SKM-1 treated with dmso at 0.1 percent for 144 hours (cell line): ENCODE results near the gene DECR2.

Experiments
- DNase-seq: peaks from one replicate; lab custom pipeline; 2025; ENCODE audit not compliant: unreplicated experiment; lab: John Stamatoyannopoulos, UW

Gene DECR2

DNA sequence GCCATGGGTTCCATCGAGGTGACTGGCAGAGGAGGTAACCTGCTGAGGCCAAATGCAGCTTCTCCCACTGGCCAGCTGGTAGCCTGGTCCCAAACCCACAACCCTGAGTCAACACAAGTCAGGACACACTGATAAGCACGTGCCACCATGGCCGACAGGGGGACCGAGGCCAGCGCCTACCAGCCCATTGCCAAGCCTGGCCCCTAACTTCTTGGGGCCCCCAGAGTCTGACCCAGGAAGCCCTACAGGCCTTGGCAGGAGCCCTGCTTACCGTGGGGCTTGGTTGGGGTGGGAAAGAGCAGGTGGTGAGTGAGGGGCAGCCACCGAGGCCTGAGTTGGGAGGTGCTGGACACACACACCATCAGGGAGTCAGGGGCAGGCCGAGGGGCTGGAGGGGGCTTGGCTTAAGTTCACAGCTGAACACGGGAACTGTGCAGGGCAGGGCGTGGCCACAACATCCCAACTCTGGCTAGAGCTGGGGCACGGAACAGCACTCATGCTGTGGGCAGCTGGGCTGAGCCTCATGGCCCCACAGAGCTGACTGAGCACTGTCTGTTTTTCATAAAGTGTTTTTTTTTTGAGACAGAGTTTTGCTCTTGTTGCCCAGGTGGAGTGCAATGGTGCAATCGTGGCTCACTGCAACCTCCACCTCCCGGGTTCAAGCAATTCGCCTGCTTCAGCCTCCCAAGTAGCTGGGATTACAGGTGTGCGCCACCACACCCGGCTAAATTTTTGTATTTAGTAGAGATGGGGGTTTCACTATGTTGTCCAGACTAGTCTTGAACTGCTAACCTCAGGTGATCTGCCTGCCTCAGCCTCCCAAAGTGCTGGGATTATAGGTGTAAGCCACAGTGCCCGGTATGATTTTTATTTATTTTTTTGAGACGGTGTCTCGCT is 36.8 kb upstream of the DECR2 start:
- no peak for DNase-seq

DNA sequence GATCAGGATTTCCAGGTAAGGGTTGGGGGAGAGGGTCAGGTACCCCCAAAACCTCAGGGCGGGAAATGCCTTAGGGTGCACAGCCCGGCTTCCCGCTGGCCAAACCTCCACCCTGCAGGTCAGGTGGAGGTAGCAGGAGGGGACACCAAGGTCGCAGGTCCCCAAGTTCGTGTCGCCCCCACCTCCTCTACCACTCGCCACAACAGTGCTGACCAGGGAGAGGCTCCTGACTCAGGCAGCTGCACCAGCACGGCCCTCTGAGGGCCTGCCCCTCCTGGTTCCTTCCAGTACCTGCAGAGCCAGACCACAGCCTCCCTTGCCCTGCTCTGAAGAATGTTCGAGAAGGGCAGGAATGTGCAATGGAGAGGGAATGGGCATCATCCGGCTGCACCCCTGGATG is 35.2 kb upstream of the DECR2 start:
- DNase-seq, result no peak

DNA sequence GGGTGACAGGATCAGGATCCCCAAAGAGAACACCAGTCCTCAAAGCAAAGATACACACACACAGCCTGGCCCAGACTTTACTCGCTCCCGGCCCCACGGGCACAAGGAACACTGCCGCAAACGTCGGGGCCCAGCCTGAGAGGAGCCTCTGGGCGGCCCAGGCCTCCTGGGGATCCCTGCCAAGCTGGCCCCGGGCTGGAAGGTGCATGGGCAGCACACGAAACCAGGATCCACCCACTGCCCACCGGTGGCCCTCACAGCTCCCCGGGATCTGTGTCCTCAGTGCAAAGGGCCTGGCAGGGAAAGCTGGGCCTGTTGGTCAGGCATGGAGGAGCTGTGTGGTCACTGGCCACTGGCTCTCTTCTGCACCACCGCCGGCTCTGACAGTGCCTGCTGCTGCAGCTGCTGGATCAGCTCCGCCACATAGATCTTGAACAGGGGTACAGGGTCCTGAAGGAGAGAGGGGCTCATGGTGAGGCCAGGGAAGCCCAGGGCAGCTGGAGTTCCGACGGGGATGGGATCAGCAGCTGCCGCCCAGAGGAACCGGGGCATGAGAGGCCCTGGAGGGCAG is 34.3 kb upstream of the DECR2 start:
- DNase-seq, result no peak

DNA sequence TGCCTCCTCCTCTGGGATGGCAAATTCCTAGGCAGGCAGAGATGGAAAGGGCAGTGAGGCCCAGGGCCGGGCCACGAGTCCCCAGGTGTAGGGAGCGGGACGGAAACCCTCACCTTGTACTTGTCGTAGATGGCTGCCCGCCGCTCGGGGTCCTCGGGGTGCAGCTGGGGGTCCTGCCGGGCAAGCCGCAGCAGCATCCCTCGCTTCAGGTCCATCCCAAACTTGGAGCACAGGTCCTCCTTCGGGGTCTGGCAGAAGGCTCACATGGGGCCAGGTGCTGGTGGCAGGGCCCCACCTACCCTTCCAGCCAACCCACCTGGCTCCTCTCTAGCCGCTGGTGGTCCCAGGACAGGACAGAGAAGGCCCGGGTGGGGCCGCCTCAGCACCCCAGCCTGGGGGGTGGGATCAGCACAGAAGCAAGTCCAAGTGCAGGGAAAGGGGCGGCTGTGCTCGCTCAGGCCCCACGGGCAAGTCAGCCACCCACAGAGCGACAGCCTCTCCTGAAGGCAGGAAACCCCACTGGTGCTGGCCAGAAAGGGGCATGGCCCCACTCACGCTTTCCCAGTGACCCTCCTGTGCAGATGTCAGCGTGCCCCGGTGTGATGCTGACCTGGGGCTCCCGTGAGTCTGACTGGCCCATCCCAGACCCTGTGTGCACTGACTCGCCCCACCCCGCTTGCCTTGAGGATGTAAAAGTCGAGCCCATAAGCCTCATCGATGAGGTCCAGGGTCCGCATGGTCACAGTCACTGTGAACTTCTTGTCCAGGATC is 33.1 kb upstream of the DECR2 start:
- no peak for DNase-seq

- no peak for DNase-seq
Measured at GRCh38 chr16:369275-369865, 32.3 kb upstream of the DECR2 start.

DNA sequence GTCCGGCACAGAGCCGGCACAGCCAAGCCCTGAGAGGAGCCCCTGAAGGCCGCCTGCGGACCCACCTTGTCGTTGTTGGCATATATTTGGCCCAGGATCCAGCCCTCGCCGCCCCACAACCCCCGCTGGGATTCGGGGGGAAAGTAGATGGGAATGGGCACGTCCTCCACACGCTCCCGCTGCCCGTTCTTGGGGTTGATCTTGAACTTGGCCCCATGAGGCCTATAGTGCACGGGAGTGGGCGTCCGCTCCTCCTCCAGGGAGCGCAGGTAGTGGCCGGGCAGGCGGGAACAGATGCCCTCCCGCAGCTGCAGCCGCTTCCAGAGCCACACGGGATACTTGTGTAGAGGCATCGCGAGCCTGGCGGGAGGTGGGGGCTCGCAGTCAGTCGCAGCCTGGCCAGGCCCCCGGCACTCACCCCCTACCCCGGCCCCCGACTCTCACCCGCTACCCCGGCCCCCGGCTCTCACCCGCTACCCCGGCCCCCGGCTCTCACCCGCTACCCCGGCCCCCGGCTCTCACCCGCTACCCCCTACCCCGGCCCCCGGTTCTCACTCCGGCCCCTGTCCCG is 31.7 kb upstream of the DECR2 start:
- DNase-seq, result no peak

DNA sequence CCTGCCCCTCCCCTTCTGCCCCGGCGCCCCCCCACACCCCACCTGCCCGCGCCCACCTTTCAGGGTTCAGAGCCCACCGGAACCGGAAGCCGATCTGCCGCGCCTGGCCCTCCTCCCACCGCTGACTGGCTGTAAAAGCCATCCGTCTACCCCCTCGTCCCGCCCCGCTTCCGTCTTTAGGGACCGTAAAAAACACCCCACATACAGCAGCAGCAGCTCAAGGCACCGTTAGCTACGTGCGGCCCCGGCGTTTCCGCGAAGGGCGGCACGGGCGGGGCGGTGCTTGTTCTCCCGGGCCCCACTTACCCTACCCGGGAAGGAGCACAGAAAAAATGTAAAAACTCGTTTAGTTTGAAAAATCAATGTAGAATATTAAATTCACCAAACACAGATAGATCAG is 31.2 kb upstream of the DECR2 start, which contains the start of gene MRPL28:
Gene MRPL28 (minus strand): TSS at position 96 of the 400 bp plus-strand sequence. CDS start 320 bp downstream, outside the sequence.
- peak; percentile 94 for DNase-seq

DNA sequence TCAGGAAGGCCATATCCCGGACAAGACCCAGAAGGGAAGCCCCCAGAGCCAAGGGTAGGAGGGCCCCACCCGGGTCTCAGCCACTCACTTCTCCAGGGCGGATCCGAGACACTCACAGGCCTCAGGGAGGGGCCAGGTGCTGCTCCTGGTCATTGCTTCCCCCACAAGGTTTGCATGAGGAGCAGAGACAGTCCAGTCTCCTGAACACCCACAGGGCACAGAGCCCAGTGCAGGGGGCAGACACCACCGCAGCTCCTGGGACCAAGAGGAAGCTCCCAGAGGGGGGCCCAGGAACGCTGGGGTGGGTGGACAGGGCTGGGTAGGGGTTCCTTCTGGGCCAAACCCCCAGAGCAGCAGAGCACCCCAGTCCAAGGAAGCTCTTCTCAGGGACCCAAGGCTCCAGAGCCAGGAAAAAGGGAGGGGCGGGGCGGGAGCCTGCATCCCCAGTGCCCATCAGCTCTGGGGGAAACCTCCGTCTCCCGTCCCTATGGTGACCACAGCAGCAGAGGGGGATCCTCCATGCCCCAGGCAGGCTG is 30.6 kb upstream of the DECR2 start:
- no peak for DNase-seq

- DNase-seq, result no peak
Measured at GRCh38 chr16:371515-372301, 30.0 kb upstream of the DECR2 start.

DNA sequence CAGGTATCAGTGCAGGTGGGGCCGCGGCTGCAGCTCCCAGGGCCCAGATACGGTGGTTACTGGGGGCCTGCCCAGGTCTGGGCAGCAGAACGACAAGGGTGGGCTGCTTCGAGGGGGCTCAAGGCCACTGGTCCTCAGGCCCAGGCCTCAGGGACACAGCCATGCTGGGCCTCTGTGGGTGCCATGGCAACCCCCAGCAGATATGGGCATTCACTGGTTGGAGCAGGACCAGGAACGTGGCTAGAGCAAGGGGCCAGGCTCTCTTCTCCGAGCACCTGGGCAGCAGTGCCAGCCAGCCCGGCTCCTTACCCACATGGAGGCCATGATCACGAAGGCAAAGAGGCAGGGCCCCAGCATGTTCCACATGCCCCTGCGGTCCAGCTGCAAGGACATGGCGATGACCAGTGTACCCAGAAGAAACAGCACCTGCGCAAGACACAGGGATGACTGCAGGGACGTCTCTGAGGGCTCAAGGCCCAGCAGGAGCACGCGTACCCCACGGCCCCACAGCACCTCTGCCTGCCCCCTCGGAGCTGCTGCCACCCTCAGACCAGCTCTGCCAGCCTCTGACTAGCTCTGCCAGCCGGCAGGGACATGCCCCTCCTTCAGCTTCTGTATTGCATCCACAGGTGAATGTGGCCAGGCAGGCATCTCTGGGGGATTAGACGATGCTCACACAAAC is 29.2 kb upstream of the DECR2 start:
- DNase-seq, result no peak

- no peak for DNase-seq
Measured at GRCh38 chr16:373020-373598, 28.6 kb upstream of the DECR2 start.

DNA sequence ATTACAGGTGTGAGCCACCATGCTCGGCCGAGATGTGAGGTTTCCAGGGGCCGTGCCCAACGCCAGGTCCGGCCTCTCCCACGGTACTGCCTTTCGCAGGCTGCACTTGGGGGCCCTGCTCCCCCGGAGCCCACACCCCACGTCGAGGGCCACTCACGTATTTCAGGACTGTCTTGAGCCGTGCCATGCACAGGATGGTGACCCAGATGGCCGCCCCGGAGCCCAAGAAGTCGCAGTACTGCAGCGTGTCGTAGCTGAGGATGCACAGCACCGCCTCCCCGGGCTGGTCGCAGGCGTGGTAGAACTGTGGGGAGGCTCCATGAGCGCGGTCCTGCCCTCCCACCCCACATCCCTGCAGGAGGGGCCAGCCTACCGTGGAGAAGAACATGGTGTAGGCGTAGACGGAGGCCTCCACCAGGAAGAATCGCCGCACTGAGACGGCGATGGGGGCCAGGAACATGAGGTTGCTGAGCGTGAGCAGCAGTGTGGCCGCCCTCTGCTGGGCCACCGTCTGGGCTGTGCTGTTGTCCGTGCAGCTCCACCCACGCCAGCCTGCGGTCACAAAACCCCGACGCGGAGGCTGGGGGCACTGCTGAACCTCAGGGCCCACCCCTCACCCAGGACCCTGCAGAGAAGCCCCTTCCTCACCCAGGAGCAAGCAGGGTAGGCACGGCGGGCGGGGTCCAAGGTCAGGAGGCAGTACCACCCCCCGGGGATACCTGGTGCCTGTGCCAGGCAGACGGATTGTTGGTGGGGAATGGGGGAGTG is 27.7 kb upstream of the DECR2 start:
- no peak for DNase-seq

DNA sequence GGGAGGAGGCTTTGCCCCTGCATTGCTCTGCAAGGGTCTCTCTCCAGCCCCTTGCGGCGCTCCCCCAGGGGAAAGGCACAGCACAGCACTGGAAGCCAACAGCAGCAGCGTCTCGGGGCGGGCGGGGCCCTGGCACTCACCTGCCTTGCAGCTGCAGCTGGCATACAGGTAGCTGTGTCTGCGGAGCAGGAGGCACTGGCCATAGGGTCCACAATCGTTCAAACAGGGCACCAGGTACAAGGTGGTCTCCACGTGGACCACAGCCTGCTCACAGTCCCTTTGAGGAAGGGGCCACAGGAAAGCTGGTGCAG is 27.1 kb upstream of the DECR2 start:
- no peak for DNase-seq

- DNase-seq, result no peak
Measured at GRCh38 chr16:375212-375611, 26.5 kb upstream of the DECR2 start.

DNA sequence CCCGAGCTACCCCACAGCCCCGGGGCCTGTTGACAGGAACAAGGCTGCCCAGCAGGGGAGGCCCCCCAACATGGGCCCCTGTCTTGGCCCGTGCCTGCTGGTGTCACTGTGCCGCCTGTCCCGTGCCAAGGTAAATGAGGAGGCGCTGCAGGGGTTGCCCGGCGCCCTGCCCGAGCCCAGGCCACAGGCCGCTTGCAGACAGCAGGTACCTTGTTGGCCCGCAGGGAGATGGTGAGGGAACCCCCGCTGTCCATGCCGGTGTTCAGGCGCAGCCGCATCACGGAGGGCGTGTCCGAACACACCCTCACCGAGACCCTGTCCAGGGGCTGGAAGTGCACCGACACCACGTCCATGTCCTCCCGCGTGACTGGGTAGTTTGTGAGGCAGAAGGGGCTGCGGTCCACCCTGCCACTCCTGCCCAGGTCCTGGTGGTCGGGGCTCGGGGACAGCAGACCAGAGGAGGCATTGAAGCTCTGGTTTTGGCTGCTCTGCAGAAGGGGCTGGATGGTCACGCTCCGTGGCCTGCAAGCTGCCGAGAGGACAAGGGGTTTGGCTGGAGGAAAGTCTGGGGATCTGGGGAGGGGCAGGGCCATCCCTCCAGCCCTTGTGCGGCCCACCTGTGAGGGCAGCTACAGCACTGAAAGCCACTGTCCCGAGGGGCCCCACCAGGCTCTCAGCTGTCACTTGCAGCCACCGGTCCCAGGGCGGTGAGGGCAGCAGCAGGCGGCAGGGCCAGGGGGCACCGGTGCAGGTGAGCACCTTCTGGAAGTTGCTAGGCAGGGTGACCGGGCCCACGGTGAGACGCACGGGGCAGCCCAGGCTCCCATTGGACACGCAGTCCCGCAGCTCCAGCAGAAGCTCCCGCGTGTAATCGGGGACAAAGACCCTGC is 25.5 kb upstream of the DECR2 start:
- DNase-seq, result no peak

GRCh38 chr16:376817-377418 is 24.8 kb upstream of the DECR2 start:
- no peak for DNase-seq

DNA sequence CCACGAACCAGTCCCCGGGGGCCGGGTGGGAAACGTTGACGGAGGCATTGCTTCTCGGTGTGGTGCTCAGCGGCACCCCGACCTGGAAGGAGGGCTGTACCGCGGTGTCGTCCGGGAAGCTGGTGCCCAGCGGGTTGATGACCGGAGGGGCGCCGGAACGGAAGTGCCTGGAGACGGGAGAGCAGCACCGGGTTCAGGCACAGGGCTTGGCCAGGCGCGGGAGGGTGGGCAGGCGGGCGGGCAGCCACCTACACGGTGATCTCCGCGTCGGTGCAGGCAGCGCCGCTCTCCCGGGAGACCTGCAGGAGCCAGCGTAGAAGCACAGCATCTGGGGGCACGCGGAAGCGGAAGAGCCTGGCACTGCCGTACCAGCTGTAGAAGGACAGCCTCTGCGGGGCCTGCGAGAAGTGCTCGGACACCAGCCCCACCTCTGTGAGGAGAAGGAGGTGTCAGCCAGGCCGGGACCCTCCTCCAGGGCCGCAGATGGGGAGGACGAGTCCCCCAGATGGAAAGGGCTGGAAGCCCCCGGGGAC is 24.2 kb upstream of the DECR2 start:
- no peak for DNase-seq
